ENCODE results near the gene NIFK. TPM values are rescaled to one million over a fixed set of nuclear protein-coding genes. Genes with fewer than 3 reads are reported as not detected.
"Not testable (repeated sequence)": the region's sequence is repeated elsewhere in the genome, so short reads cannot be mapped to it uniquely, and the experiment has no call there.

NIFK gene
- total RNA-seq, 1 experiment from 2014 or later: 171 TPM

- Mint-ChIP-seq H3K4me3 (ENCODE audit: unreplicated experiment) (no peak overlapping the region), H3K27ac (ENCODE audit: low read depth, unreplicated experiment) (no peak overlapping the region), H3K27me3 (ENCODE audit: insufficient read depth, unreplicated experiment) (no peaks in the 10 kb centered on the region), H3K9me3 (ENCODE audit: unreplicated experiment) (no peaks in the 10 kb centered on the region), H3K36me3 (ENCODE audit: insufficient read depth, unreplicated experiment) (no peaks in the 10 kb centered on the region), H3K4me1 (ENCODE audit: insufficient read depth, unreplicated experiment) (peaks cover 5% of the 10 kb centered on the region)
- POLR2A ChIA-PET: no interaction called here
- BruUV-seq (replicated peaks): no TSS peak
- CTCF ChIA-PET: interaction anchor here (0.6 to 1.2 kb wide), 2 partner anchors 10 to 28 kb away, joined by 3 read pairs; no protein-coding TSS in a partner anchor
- intact Hi-C loops (cut with micrococcal nuclease): no loop called here
- no peak for DNase-seq (ENCODE audit: unreplicated experiment)
- TF ChIP-seq CTCF (IDR thresholded peaks at IDR 0.05; ENCODE audit: unreplicated experiment): no peak
Measured at GRCh38 chr2:121741450-121741849, 4.8 kb upstream of the NIFK start.

- no peaks in the 10 kb centered on the region for H3K9me3 Mint-ChIP-seq (ENCODE audit: unreplicated experiment)
- no peak overlapping the region for H3K27ac Mint-ChIP-seq (ENCODE audit: low read depth, unreplicated experiment)
- no peaks in the 10 kb centered on the region for H3K27me3 Mint-ChIP-seq (ENCODE audit: insufficient read depth, unreplicated experiment)
- H3K4me3 Mint-ChIP-seq (ENCODE audit: unreplicated experiment): no peak overlapping the region
- TF ChIP-seq CTCF (IDR thresholded peaks at IDR 0.05; ENCODE audit: unreplicated experiment): no peak
- POLR2A ChIA-PET: interaction anchor here (0.7 kb wide), 1 partner anchor 15 kb away, joined by 3 read pairs; no protein-coding TSS in a partner anchor
- CTCF ChIA-PET: interaction anchor here (0.6 kb wide), 1 partner anchor 11 kb away, joined by 3 read pairs; no protein-coding TSS in a partner anchor
- intact Hi-C loops (cut with micrococcal nuclease): no loop called here
- H3K4me1 Mint-ChIP-seq (ENCODE audit: insufficient read depth, unreplicated experiment): peaks cover 5% of the 10 kb centered on the region
- no peaks in the 10 kb centered on the region for H3K36me3 Mint-ChIP-seq (ENCODE audit: insufficient read depth, unreplicated experiment)
- no peak for DNase-seq (ENCODE audit: unreplicated experiment)
- BruUV-seq (replicated peaks): no TSS peak
Measured at GRCh38 chr2:121740973-121741372, 4.3 kb upstream of the NIFK start.

- Mint-ChIP-seq H3K9me3 (ENCODE audit: unreplicated experiment) (no peaks in the 10 kb centered on the region), H3K4me1 (ENCODE audit: insufficient read depth, unreplicated experiment) (peaks cover 11% of the 10 kb centered on the region), H3K27ac (ENCODE audit: low read depth, unreplicated experiment) (peak overlapping the region; percentile 90), H3K4me3 (ENCODE audit: unreplicated experiment) (peak overlapping the region; percentile 95), H3K27me3 (ENCODE audit: insufficient read depth, unreplicated experiment) (no peaks in the 10 kb centered on the region), H3K36me3 (ENCODE audit: insufficient read depth, unreplicated experiment) (peaks cover 31% of the 10 kb centered on the region)
- intact Hi-C loops (cut with micrococcal nuclease): no loop called here
- DNase-seq (ENCODE audit: unreplicated experiment): no peak
- POLR2A ChIA-PET: interaction anchor here (0.7 to 4.6 kb wide), 16 partner anchors 9 to 1767 kb away, joined by 3 to 46 read pairs (median 6); partner anchors contain the start of genes CLASP1, RNU4ATAC and TSN
- TF ChIP-seq CTCF (IDR thresholded peaks at IDR 0.05; ENCODE audit: unreplicated experiment): no peak
- CTCF ChIA-PET: interaction anchor here (0.5 to 2.3 kb wide), 6 partner anchors 17 to 412 kb away, joined by 3 to 10 read pairs (median 6); partner anchors contain the start of gene TSN
- TSS peak; percentile 51 for BruUV-seq (replicated peaks)
Measured at GRCh38 chr2:121736140-121736461, 574 bp downstream of the NIFK start.

GRCh38 chr2:121735518-121736074 is 1.1 kb downstream of the NIFK start:
- DNase-seq (ENCODE audit: unreplicated experiment): peak; percentile 40
- CTCF ChIA-PET: interaction anchor here (0.5 to 2.3 kb wide), 10 partner anchors 12 to 412 kb away, joined by 3 to 10 read pairs (median 4); partner anchors contain the start of gene TSN
- Mint-ChIP-seq H3K27me3 (ENCODE audit: insufficient read depth, unreplicated experiment) (no peaks in the 10 kb centered on the region), H3K4me1 (ENCODE audit: insufficient read depth, unreplicated experiment) (peaks cover 7% of the 10 kb centered on the region), H3K27ac (ENCODE audit: low read depth, unreplicated experiment) (peak overlapping the region; percentile 90), H3K9me3 (ENCODE audit: unreplicated experiment) (no peaks in the 10 kb centered on the region), H3K4me3 (ENCODE audit: unreplicated experiment) (peak overlapping the region; percentile 95), H3K36me3 (ENCODE audit: insufficient read depth, unreplicated experiment) (peaks cover 36% of the 10 kb centered on the region)
- no TSS peak for BruUV-seq (replicated peaks)
- POLR2A ChIA-PET: interaction anchor here (0.7 to 4.6 kb wide), 16 partner anchors 10 to 1768 kb away, joined by 3 to 46 read pairs (median 6); partner anchors contain the start of genes CLASP1, RNU4ATAC and TSN
- TF ChIP-seq CTCF (IDR thresholded peaks at IDR 0.05; ENCODE audit: unreplicated experiment): peak; percentile 21
- intact Hi-C loops (cut with micrococcal nuclease): no loop called here

- H3K27ac Mint-ChIP-seq (ENCODE audit: low read depth, unreplicated experiment); intact Hi-C loops (cut with micrococcal nuclease); BruUV-seq (replicated peaks); DNase-seq (ENCODE audit: unreplicated experiment); H3K4me1 Mint-ChIP-seq (ENCODE audit: insufficient read depth, unreplicated experiment); H3K27me3 Mint-ChIP-seq (ENCODE audit: insufficient read depth, unreplicated experiment); H3K9me3 Mint-ChIP-seq (ENCODE audit: unreplicated experiment): not testable (repeated sequence)
- ChIA-PET POLR2A (interaction anchor here (1.0 to 4.6 kb wide), 6 partner anchors 9 to 259 kb away, joined by 3 to 46 read pairs (median 32); partner anchors contain the start of genes CLASP1, RNU4ATAC and TSN), CTCF (interaction anchor here (0.7 to 1.6 kb wide), 5 partner anchors 11 to 203 kb away, joined by 3 to 6 read pairs (median 4); no protein-coding TSS in a partner anchor)
- Mint-ChIP-seq H3K36me3 (ENCODE audit: insufficient read depth, unreplicated experiment) (peaks cover 46% of the 10 kb centered on the region), H3K4me3 (ENCODE audit: unreplicated experiment) (peak overlapping the region; percentile 95)
Measured at GRCh38 chr2:121734544-121734943, 2.1 kb downstream of the NIFK start.

All from MCF 10A (cell line).